Hepatocyte (in vitro differentiated cells): ENCODE measurements around the gene RREB1. TPM values are rescaled to one million over a fixed set of nuclear protein-coding genes. Genes with fewer than 3 reads are reported as not detected.

ENCODE experiments used
- DNase-seq: peaks from one replicate; pipeline ENCODE4 v3.0.0-alpha.2; 2016; ENCODE audit warnings: low spot score
- H2AFZ ChIP-seq: fragments of 200-600 bp; sonication (generic); 2 replicates; pipeline ENCODE4 v1.6.0; 2016; ENCODE audit warnings: antibody characterized with exemption, mild to moderate bottlenecking
- H3K27ac ChIP-seq: fragments of 200-600 bp; sonication (generic); 2 replicates; pipeline ENCODE4 v1.5.1; 2016; ENCODE audit warnings: mild to moderate bottlenecking
- H3K27me3 ChIP-seq: fragments of 200-600 bp; sonication (generic); 2 replicates; pipeline ENCODE4 v1.6.1; 2016
- H3K36me3 ChIP-seq: fragments of 200-600 bp; sonication (generic); replicated peaks from 2 replicates; pipeline ENCODE4 v1.5.1; 2016; ENCODE audit warnings: low read depth; ENCODE audit not compliant: insufficient read depth
- H3K4me1 ChIP-seq: fragments of 200-600 bp; sonication (generic); 2 replicates; pipeline ENCODE4 v1.5.1; 2016; ENCODE audit warnings: mild to moderate bottlenecking, moderate library complexity; ENCODE audit not compliant: insufficient read depth
- H3K4me2 ChIP-seq: fragments of 200-600 bp; sonication (generic); 2 replicates; pipeline ENCODE4 v1.6.0; 2016
- H3K4me3 ChIP-seq: fragments of 200-600 bp; sonication (generic); 2 replicates; pipeline ENCODE4 v1.5.1; 2016; ENCODE audit warnings: mild to moderate bottlenecking
- H3K79me2 ChIP-seq: fragments of 200-600 bp; sonication (generic); 2 replicates; pipeline ENCODE4 v1.6.0; 2017; ENCODE audit warnings: mild to moderate bottlenecking
- H3K9me2 ChIP-seq: fragments of 200-600 bp; sonication (generic); replicated peaks from 2 replicates; pipeline ENCODE4 v1.6.0; 2017; ENCODE audit warnings: mild to moderate bottlenecking; ENCODE audit not compliant: insufficient read depth
- H3K9me3 ChIP-seq: fragments of 200-600 bp; sonication (generic); 2 replicates; pipeline ENCODE4 v1.5.1; 2016; ENCODE audit warnings: low read depth, mild to moderate bottlenecking
- H4K20me1 ChIP-seq: fragments of 200-600 bp; sonication (generic); 2 replicates; pipeline ENCODE4 v1.6.0; 2016; ENCODE audit warnings: mild to moderate bottlenecking; ENCODE audit not compliant: insufficient read depth, poor library complexity, severe bottlenecking
- EZH2 ChIP-seq: fragments of 200-600 bp; sonication (generic); IDR thresholded peaks from 2 replicates; pipeline ENCODE4 v1.6.1; 2016; ENCODE audit warnings: antibody characterized with exemption, mild to moderate bottlenecking, borderline replicate concordance
- EZH2phosphoT487 ChIP-seq: fragments of 200-600 bp; sonication (generic); IDR thresholded peaks from one replicate; pipeline ENCODE4 v1.6.1; 2018; ENCODE audit warnings: antibody characterized with exemption, mild to moderate bottlenecking, low read depth, moderate library complexity; ENCODE audit not compliant: unreplicated experiment, severe bottlenecking
- WGBS: methylation state at CpG from one replicate; pipeline ENCODE4 v1.1.6; 2016; ENCODE audit warnings: low lambda C conversion rate; ENCODE audit errors: missing lambda C conversion rate; 5-methylcytosine and 5-hydroxymethylcytosine counted together
- polyA plus RNA-seq: library from polyadenylated mRNA; unstranded; fragments of >200 nt; fragmentation: Nextera tagmentation; extraction: Ambion mirVana; gene quantifications from 2 replicates; pipeline ENCODE4 v1.2.1, GENCODE V29; 2016
- total RNA-seq: library from RNA; depleted of rRNA; stranded (reverse); fragments of >200 nt; gene quantifications from 2 replicates; pipeline ENCODE4 v1.2.3, GENCODE V29; 2014
- TF ChIP-seq, protein P1 (sequence below): fragments of 200-600 bp; sonication (generic); IDR thresholded peaks from 2 replicates; pipeline ENCODE4 v1.5.1; 2016; ENCODE audit warnings: antibody characterized with exemption, mild to moderate bottlenecking; ENCODE audit not compliant: poor library complexity

RREB1 gene
- total and polyA plus RNA-seq, 2 experiments from 2014 or later: 15.2 to 28.7 TPM

DNA sequence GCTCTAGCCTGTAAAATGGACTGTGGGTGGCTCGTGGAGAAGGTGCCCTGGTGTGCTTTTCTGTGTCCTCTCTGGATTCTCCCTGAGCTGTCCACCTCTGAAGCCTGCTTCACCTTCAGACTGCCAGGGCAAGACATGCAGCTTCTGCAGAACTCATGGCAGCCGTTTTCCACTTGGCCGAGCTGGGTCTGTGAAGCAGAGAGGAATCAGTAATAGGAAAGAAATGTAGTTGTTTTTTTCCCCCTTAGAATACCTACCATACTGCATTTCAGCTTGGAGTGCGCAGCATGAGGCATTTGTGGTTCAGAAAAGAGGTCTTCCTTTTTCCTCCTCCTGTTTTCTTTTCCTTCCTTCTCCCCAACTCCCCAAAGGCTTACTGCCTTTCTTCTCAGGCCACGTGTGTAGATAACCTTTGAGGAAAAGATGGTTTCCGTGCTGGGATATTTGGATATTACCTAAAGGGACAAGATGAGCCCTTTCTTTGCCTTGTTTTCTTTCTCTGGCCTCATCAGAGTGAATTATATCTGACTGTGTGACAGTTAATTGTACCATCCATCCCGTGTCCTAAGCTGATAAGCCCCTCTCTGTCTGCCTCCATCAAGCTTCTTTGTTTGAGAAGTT, 39.4 kb downstream of the RREB1 start:
- TF ChIP-seq EZH2: no peak
- TF ChIP-seq, protein P1, sequence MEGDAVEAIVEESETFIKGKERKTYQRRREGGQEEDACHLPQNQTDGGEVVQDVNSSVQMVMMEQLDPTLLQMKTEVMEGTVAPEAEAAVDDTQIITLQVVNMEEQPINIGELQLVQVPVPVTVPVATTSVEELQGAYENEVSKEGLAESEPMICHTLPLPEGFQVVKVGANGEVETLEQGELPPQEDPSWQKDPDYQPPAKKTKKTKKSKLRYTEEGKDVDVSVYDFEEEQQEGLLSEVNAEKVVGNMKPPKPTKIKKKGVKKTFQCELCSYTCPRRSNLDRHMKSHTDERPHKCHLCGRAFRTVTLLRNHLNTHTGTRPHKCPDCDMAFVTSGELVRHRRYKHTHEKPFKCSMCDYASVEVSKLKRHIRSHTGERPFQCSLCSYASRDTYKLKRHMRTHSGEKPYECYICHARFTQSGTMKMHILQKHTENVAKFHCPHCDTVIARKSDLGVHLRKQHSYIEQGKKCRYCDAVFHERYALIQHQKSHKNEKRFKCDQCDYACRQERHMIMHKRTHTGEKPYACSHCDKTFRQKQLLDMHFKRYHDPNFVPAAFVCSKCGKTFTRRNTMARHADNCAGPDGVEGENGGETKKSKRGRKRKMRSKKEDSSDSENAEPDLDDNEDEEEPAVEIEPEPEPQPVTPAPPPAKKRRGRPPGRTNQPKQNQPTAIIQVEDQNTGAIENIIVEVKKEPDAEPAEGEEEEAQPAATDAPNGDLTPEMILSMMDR: no peak
- no peak for TF ChIP-seq EZH2phosphoT487
- Histone ChIP-seq H3K79me2 (peaks cover 100% of the 10 kb centered on the region), H4K20me1 (no peaks in the 10 kb centered on the region), H3K9me3 (no peaks in the 10 kb centered on the region), H3K9me2 (no peaks in the 10 kb centered on the region), H3K4me1 (peaks cover 68% of the 10 kb centered on the region), H3K4me3 (no peak overlapping the region), H2AFZ (no peak overlapping the region), H3K27ac (peak overlapping the region; percentile 99), H3K4me2 (peak overlapping the region; percentile 61), H3K27me3 (no peaks in the 10 kb centered on the region), H3K36me3 (no peaks in the 10 kb centered on the region)
- no peak for DNase-seq
- WGBS: 41% methylated on average over 7 of the region's 7 CpGs

DNA sequence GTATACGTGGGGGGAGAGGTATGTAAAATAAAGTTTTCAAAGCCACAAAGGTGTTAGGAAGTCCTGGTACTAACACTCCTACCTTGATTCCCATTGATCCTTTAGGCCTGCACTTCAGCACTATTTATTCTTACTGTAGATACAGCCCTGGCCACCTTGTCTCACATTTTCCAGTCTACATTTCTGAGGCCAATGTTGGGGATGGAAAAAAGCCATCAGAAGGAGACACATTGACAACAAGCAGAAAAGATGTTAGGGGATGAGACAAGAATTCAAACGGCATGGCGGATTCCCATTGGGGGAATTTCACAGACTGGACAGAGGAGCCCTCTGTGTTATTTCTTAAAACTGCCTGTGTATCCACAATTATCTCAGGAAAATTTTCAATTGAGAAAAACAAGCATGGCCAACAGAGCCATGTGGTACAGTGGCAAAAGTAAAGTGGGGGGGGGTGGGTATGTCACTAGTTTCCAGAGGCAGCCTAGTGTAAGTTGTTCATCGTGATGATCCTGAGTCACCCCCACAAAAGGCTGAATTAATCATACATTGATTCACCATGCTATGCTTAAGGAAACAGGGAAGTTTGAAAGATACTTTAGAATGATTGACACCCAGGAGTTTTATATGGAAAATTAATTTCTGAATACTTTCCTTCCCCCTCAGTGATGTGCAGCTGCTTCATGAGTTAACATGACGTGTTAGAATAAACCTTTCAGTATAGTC, 40.5 kb downstream of the RREB1 start:
- peak overlapping the region; percentile 99 for H3K27ac ChIP-seq
- no peaks in the 10 kb centered on the region for H3K36me3 ChIP-seq
- no peaks in the 10 kb centered on the region for H4K20me1 ChIP-seq
- no peak overlapping the region for H3K4me2 ChIP-seq
- DNase-seq: no peak
- no peaks in the 10 kb centered on the region for H3K9me3 ChIP-seq
- H3K4me1 ChIP-seq: peaks cover 74% of the 10 kb centered on the region
- no peaks in the 10 kb centered on the region for H3K27me3 ChIP-seq
- H3K9me2 ChIP-seq: no peaks in the 10 kb centered on the region
- H3K79me2 ChIP-seq: peaks cover 100% of the 10 kb centered on the region
- 88% methylated on average over 5 of the region's 5 CpGs for WGBS
- TF ChIP-seq EZH2: no peak
- TF ChIP-seq, protein P1: no peak
- TF ChIP-seq EZH2phosphoT487: no peak
- H2AFZ ChIP-seq: no peak overlapping the region
- no peak overlapping the region for H3K4me3 ChIP-seq

- no peaks in the 10 kb centered on the region for H3K27me3 ChIP-seq
- WGBS: 78% methylated on average over 14 of the region's 14 CpGs
- no peak for DNase-seq
- H2AFZ ChIP-seq: no peak overlapping the region
- peaks cover 7% of the 10 kb centered on the region for H4K20me1 ChIP-seq
- H3K4me3 ChIP-seq: no peak overlapping the region
- H3K9me3 ChIP-seq: no peaks in the 10 kb centered on the region
- H3K27ac ChIP-seq: no peak overlapping the region
- H3K4me2 ChIP-seq: no peak overlapping the region
- no peaks in the 10 kb centered on the region for H3K36me3 ChIP-seq
- H3K4me1 ChIP-seq: peaks cover 51% of the 10 kb centered on the region
- peaks cover 100% of the 10 kb centered on the region for H3K79me2 ChIP-seq
- no peak for TF ChIP-seq EZH2phosphoT487
- H3K9me2 ChIP-seq: no peaks in the 10 kb centered on the region
These were observed 42.8 kb downstream of the RREB1 start for GRCh38 chr6:7150381-7151064.

- Histone ChIP-seq H4K20me1 (peaks cover 7% of the 10 kb centered on the region), H3K4me1 (peaks cover 46% of the 10 kb centered on the region), H3K27ac (peak overlapping the region; percentile 68), H3K4me3 (no peak overlapping the region), H3K4me2 (peak overlapping the region; percentile 2), H2AFZ (no peak overlapping the region), H3K9me2 (no peaks in the 10 kb centered on the region), H3K79me2 (peaks cover 100% of the 10 kb centered on the region), H3K9me3 (no peaks in the 10 kb centered on the region), H3K36me3 (no peaks in the 10 kb centered on the region), H3K27me3 (no peaks in the 10 kb centered on the region)
- TF ChIP-seq EZH2phosphoT487 (no peak), EZH2 (no peak)
- TF ChIP-seq, protein P1: no peak
- DNase-seq: no peak
- 78% methylated on average over 2 of the region's 2 CpGs for WGBS
These were observed 43.6 kb downstream of the RREB1 start for GRCh38 chr6:7151381-7151780.
